Trophoblast cell (in vitro differentiated cells and primary cell): Measurements from ENCODE around the gene FTO.

Experiments used
- DNase-seq, 2 donors: peaks; one replicate each; pipeline ENCODE4 v3.0.0-alpha.2; 2016
- H2AFZ ChIP-seq: 2 replicates; pipeline ENCODE4 v1.6.1; 2013; ENCODE audit warnings: low read length, moderate library complexity, mild to moderate bottlenecking; ENCODE audit not compliant: insufficient read depth, poor library complexity
- H2AK5ac ChIP-seq: 2 replicates; pipeline ENCODE4 v1.6.1; 2013; ENCODE audit warnings: mild to moderate bottlenecking, low read length
- H2BK120ac ChIP-seq: 2 replicates; pipeline ENCODE4 v1.6.1; 2013; ENCODE audit warnings: low read length, mild to moderate bottlenecking, moderate library complexity; ENCODE audit not compliant: insufficient read depth, poor library complexity
- H2BK12ac ChIP-seq: 2 replicates; pipeline ENCODE4 v1.6.1; 2013; ENCODE audit warnings: mild to moderate bottlenecking, low read length, moderate library complexity
- H2BK5ac ChIP-seq: 2 replicates; pipeline ENCODE4 v1.6.1; 2013; ENCODE audit warnings: low read length, low read depth, moderate library complexity, mild to moderate bottlenecking; ENCODE audit not compliant: poor library complexity
- H3K14ac ChIP-seq: 2 replicates; pipeline ENCODE4 v1.6.1; 2013; ENCODE audit warnings: mild to moderate bottlenecking, low read length
- H3K18ac ChIP-seq: 2 replicates; pipeline ENCODE4 v1.6.1; 2013; ENCODE audit warnings: mild to moderate bottlenecking, low read length
- H3K23ac ChIP-seq: 2 replicates; pipeline ENCODE4 v1.6.1; 2013; ENCODE audit warnings: low read length
- H3K27ac ChIP-seq: 2 replicates; pipeline ENCODE4 v1.5.1; 2013; ENCODE audit warnings: low read depth, mild to moderate bottlenecking, inconsistent platforms, low read length, moderate library complexity
- H3K27me3 ChIP-seq: 2 replicates; pipeline ENCODE4 v1.6.1; 2013; ENCODE audit warnings: inconsistent platforms, mild to moderate bottlenecking, low read length, moderate library complexity; ENCODE audit not compliant: insufficient read depth
- H3K36me3 ChIP-seq, 2 experiments: 1 replicate in 1 of 2; 2 replicates in 1 of 2; pipeline ENCODE4 v1.6.1; 2013; ENCODE audit warnings: low read length in 2 of 2, mild to moderate bottlenecking in 2 of 2, moderate library complexity in 1 of 2; ENCODE audit not compliant: insufficient read depth in 2 of 2, control insufficient read depth in 1 of 2
- H3K4ac ChIP-seq: 2 replicates; pipeline ENCODE4 v1.6.1; 2013; ENCODE audit warnings: low read depth, mild to moderate bottlenecking, low read length, moderate library complexity
- H3K4me1 ChIP-seq, 2 experiments: 1 replicate in 1 of 2; 2 replicates in 1 of 2; pipeline ENCODE4 v1.6.1; 2013; ENCODE audit warnings: low read length in 2 of 2, mild to moderate bottlenecking in 2 of 2, moderate library complexity in 1 of 2; ENCODE audit not compliant: insufficient read depth in 2 of 2, control insufficient read depth in 1 of 2
- H3K4me2 ChIP-seq: 2 replicates; pipeline ENCODE4 v1.6.1; 2013; ENCODE audit warnings: inconsistent platforms, mild to moderate bottlenecking, low read length, moderate library complexity
- H3K4me3 ChIP-seq: 2 replicates; pipeline ENCODE4 v1.5.1; 2013; ENCODE audit warnings: mild to moderate bottlenecking, low read depth, low read length, inconsistent platforms
- H3K79me1 ChIP-seq: one replicate; pipeline ENCODE4 v1.6.1; 2013; ENCODE audit warnings: low read length
- H3K79me2 ChIP-seq: 2 replicates; pipeline ENCODE4 v1.6.1; 2013; ENCODE audit warnings: low read length, mild to moderate bottlenecking; ENCODE audit not compliant: control insufficient read depth, insufficient read depth, poor library complexity
- H3K9ac ChIP-seq: 2 replicates; pipeline ENCODE4 v1.6.1; 2013; ENCODE audit warnings: mild to moderate bottlenecking, low read length
- H3K9me3 ChIP-seq: 2 replicates; pipeline ENCODE4 v1.6.1; 2013; ENCODE audit warnings: low read depth, mild to moderate bottlenecking, control low read depth, inconsistent platforms, low read length; ENCODE audit not compliant: insufficient read depth
- H4K12ac ChIP-seq: 2 replicates; pipeline ENCODE4 v1.6.1; 2013; ENCODE audit warnings: low read depth, mild to moderate bottlenecking, low read length, moderate library complexity
- H4K8ac ChIP-seq: 2 replicates; pipeline ENCODE4 v1.6.1; 2013; ENCODE audit warnings: low read depth, mild to moderate bottlenecking, low read length, moderate library complexity
- H4K91ac ChIP-seq: one replicate; pipeline ENCODE4 v1.6.1; 2013; ENCODE audit warnings: low read depth, mild to moderate bottlenecking, low read length, moderate library complexity
- whole genome bisulfite sequencing: extraction: QIAGEN DNeasy Blood & Tissue Kit; methylation state at CpG from one replicate; pipeline ENCODE4 v1.1.7; 2013; ENCODE audit warnings: missing lambda C conversion rate; ENCODE audit not compliant: insufficient read length, insufficient coverage; ENCODE audit errors: extremely low coverage; 5-methylcytosine and 5-hydroxymethylcytosine counted together

The FTO gene

GRCh38 chr16:53846971-53847370, 143.0 kb downstream of the FTO start:
- no CpG with 5 or more reads among the region's 6 CpGs for WGBS
- H3K36me3 ChIP-seq: no peaks in the 10 kb centered on the region
- H3K27ac ChIP-seq: no peak overlapping the region
- H4K91ac ChIP-seq: no peak overlapping the region
- no peak overlapping the region for H3K4ac ChIP-seq
- H2BK12ac ChIP-seq: no peak overlapping the region
- H2BK120ac ChIP-seq: no peak overlapping the region
- no peak overlapping the region for H4K12ac ChIP-seq
- H3K27me3 ChIP-seq: no peaks in the 10 kb centered on the region
- H3K4me3 ChIP-seq: no peak overlapping the region
- no peak overlapping the region for H2AFZ ChIP-seq
- H3K9me3 ChIP-seq: no peaks in the 10 kb centered on the region
- no peak overlapping the region for H4K8ac ChIP-seq
- no peak overlapping the region for H3K4me2 ChIP-seq
- H3K79me1 ChIP-seq: no peaks in the 10 kb centered on the region
- no peaks in the 10 kb centered on the region for H3K79me2 ChIP-seq
- no peak overlapping the region for H2BK5ac ChIP-seq
- H3K18ac ChIP-seq: no peak overlapping the region
- DNase-seq: no peak
- no peak overlapping the region for H3K23ac ChIP-seq
- no peak overlapping the region for H2AK5ac ChIP-seq
- no peak overlapping the region for H3K9ac ChIP-seq
- no peak overlapping the region for H3K14ac ChIP-seq
- H3K4me1 ChIP-seq: no peaks in the 10 kb centered on the region

- no peak for DNase-seq
- no peak overlapping the region for H2BK120ac ChIP-seq
Observed at GRCh38 chr16:53848277-53848942, 144.5 kb downstream of the FTO start.

GRCh38 chr16:53848950-53849349, 145.0 kb downstream of the FTO start:
- no peak for DNase-seq
- Histone ChIP-seq H3K27ac (no peak overlapping the region), H3K9me3 (no peaks in the 10 kb centered on the region), H4K8ac (no peak overlapping the region), H3K4me2 (no peak overlapping the region), H2AK5ac (no peak overlapping the region), H3K9ac (no peak overlapping the region), H3K79me1 (no peaks in the 10 kb centered on the region), H3K79me2 (no peaks in the 10 kb centered on the region), H3K23ac (no peak overlapping the region), H3K4ac (no peak overlapping the region), H3K4me3 (no peak overlapping the region), H2BK120ac (no peak overlapping the region), H3K4me1 (no peaks in the 10 kb centered on the region), H4K12ac (no peak overlapping the region), H4K91ac (no peak overlapping the region), H3K36me3 (no peaks in the 10 kb centered on the region), H2AFZ (no peak overlapping the region), H3K27me3 (no peaks in the 10 kb centered on the region), H3K18ac (no peak overlapping the region), H2BK12ac (no peak overlapping the region), H2BK5ac (no peak overlapping the region), H3K14ac (no peak overlapping the region)
- no CpG with 5 or more reads among the region's 1 CpG for WGBS

More at GRCh38 chr16:53848277-53848942, 144.5 kb downstream of the FTO start:
- Histone ChIP-seq H3K23ac (no peak overlapping the region), H3K14ac (no peak overlapping the region), H3K18ac (no peak overlapping the region), H4K91ac (no peak overlapping the region), H2AFZ (no peak overlapping the region), H3K27ac (no peak overlapping the region), H2AK5ac (no peak overlapping the region), H3K79me2 (no peaks in the 10 kb centered on the region), H3K4ac (no peak overlapping the region), H3K9ac (no peak overlapping the region), H3K4me2 (no peak overlapping the region), H3K4me3 (no peak overlapping the region), H3K9me3 (no peaks in the 10 kb centered on the region), H2BK12ac (no peak overlapping the region), H3K36me3 (no peaks in the 10 kb centered on the region), H2BK5ac (no peak overlapping the region), H4K8ac (no peak overlapping the region), H3K27me3 (no peaks in the 10 kb centered on the region), H3K4me1 (no peaks in the 10 kb centered on the region), H3K79me1 (no peaks in the 10 kb centered on the region), H4K12ac (no peak overlapping the region)
- WGBS: no CpG with 5 or more reads among the region's 3 CpGs

GRCh38 chr16:53849585-53849984, 145.6 kb downstream of the FTO start:
- no peak overlapping the region for H3K9ac ChIP-seq
- H3K79me1 ChIP-seq: no peaks in the 10 kb centered on the region
- no peak overlapping the region for H3K23ac ChIP-seq
- H3K18ac ChIP-seq: no peak overlapping the region
- no peak overlapping the region for H2BK12ac ChIP-seq
- no peak overlapping the region for H4K8ac ChIP-seq
- H4K12ac ChIP-seq: no peak overlapping the region
- no peak overlapping the region for H4K91ac ChIP-seq
- H3K14ac ChIP-seq: no peak overlapping the region
- H3K27me3 ChIP-seq: no peaks in the 10 kb centered on the region
- H3K4ac ChIP-seq: no peak overlapping the region
- H2BK120ac ChIP-seq: no peak overlapping the region
- no peak overlapping the region for H2AK5ac ChIP-seq
- H3K4me2 ChIP-seq: no peak overlapping the region
- no peak overlapping the region for H2BK5ac ChIP-seq
- H3K9me3 ChIP-seq: no peaks in the 10 kb centered on the region
- H3K4me3 ChIP-seq: no peak overlapping the region
- DNase-seq: no peak
- no peaks in the 10 kb centered on the region for H3K79me2 ChIP-seq
- H3K27ac ChIP-seq: no peak overlapping the region
- no CpG with 5 or more reads among the region's 1 CpG for WGBS
- H3K36me3 ChIP-seq: no peaks in the 10 kb centered on the region
- H3K4me1 ChIP-seq: no peaks in the 10 kb centered on the region
- no peak overlapping the region for H2AFZ ChIP-seq
